Brain microvascular endothelial cell (primary cell): ENCODE results near the gene CAPN2.
"Not testable (repeated sequence)": the region's sequence is repeated elsewhere in the genome, so short reads cannot be mapped to it uniquely, and the experiment has no call there.

Source experiments
- DNase-seq: peaks from one replicate; pipeline ENCODE4 v3.0.0-alpha.2; 2020
- H3K27ac ChIP-seq: fragments of 250-450 bp; sonication (Bioruptor Pico); 2 replicates; pipeline ENCODE4 v1.5.1; 2020; ENCODE audit warnings: mild to moderate bottlenecking, moderate library complexity
- H3K27me3 ChIP-seq: fragments of 250-450 bp; sonication (Bioruptor Pico); replicated peaks from 2 replicates; pipeline ENCODE4 v1.5.1; 2020; ENCODE audit warnings: mild to moderate bottlenecking
- H3K36me3 ChIP-seq: fragments of 250-450 bp; sonication (Bioruptor Pico); replicated peaks from 2 replicates; pipeline ENCODE4 v1.5.1; 2020; ENCODE audit warnings: mild to moderate bottlenecking
- H3K4me3 ChIP-seq: 2 replicates; pipeline ENCODE4 v1.5.1; 2011; ENCODE audit warnings: low read depth, mild to moderate bottlenecking, control low read depth, low read length, moderate library complexity
- in situ Hi-C: cut with HindIII; loops from 2 replicates; pipeline ENCODE4 v1.10.0; 2017; ENCODE audit warnings: low sequenced_read_pairs, low pct_ligation_motif_present
- TF ChIP-seq, protein P1 (sequence below): IDR thresholded peaks from 2 replicates; pipeline ENCODE4 v1.5.1; 2011; ENCODE audit warnings: low read depth, mild to moderate bottlenecking, moderate library complexity, low read length, control low read depth, inconsistent platforms; ENCODE audit errors: missing control alignments

The CAPN2 gene

DNA sequence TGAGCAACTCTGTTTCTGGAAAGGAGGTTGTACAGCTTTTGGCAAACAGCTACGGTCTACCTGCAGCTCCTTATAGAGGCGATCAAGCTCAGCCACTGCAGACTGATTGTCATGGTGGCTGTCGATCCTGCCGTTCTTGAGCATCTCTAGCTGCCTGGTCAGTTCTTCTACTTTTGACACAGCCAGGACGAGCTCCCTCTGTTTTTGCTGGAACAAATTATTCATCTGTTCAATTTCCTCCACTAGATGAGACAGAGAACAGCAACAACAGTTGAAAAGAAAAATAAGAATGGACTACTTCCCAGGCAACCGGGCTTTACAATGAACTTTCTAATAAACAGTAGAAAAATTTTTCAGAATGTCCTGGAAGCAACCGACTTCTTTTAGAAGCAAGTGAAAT, 90.9 kb downstream of the CAPN2 start:
- H3K36me3 ChIP-seq = peaks cover 47% of the 10 kb centered on the region
- TF ChIP-seq, protein P1, sequence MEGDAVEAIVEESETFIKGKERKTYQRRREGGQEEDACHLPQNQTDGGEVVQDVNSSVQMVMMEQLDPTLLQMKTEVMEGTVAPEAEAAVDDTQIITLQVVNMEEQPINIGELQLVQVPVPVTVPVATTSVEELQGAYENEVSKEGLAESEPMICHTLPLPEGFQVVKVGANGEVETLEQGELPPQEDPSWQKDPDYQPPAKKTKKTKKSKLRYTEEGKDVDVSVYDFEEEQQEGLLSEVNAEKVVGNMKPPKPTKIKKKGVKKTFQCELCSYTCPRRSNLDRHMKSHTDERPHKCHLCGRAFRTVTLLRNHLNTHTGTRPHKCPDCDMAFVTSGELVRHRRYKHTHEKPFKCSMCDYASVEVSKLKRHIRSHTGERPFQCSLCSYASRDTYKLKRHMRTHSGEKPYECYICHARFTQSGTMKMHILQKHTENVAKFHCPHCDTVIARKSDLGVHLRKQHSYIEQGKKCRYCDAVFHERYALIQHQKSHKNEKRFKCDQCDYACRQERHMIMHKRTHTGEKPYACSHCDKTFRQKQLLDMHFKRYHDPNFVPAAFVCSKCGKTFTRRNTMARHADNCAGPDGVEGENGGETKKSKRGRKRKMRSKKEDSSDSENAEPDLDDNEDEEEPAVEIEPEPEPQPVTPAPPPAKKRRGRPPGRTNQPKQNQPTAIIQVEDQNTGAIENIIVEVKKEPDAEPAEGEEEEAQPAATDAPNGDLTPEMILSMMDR = no peak
- no peak for DNase-seq

DNA sequence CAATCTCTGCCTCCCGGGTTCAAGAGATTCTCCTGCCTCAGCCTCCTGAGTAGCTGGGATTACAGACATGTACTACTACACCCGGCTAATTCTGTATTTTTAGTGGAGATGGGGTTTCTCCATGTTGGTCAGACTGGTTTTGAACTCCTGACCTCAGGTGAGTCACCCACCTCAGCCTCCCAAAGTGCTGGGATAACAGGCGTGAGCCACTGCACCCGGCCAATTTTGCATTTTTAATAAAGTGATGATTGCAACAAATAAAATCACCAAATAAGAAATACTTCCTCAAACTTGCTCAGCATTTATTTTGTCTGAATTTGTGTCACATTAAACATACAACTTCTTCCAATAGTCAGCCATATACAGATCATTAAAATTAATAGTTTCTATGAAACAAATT, 97.6 kb downstream of the CAPN2 start:
- peaks cover 23% of the 10 kb centered on the region for H3K36me3 ChIP-seq
- H3K27me3 ChIP-seq, H3K27ac ChIP-seq, in situ Hi-C loops, H3K4me3 ChIP-seq: not testable (repeated sequence)
- peak; percentile 49 for DNase-seq

More for the DNA sequence above, 90.9 kb downstream of the CAPN2 start:
- Histone ChIP-seq H3K27me3 (no peaks in the 10 kb centered on the region), H3K27ac (no peak overlapping the region), H3K4me3 (no peak overlapping the region)
- in situ Hi-C loops = no loop called here

DNA sequence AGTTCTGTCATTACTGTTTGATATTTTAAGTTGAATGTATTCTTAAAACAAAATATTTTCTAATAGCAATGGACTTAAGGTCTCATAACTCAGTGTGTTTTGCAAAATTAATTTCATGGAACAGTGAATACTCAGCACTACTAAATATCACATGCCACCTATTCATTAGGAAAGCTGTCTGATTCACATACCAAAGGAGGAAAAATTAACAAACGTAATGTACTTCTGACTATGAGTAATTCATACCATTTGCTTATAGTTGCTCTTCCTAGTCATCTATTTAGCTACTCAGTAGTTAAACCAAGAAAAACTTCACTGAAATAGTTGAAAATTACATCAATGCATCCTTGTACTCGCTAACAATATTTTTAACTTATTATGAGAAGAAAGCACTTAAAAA, 98.2 kb downstream of the CAPN2 start:
- no peak for DNase-seq
- in situ Hi-C loops = no loop called here
- peaks cover 19% of the 10 kb centered on the region for H3K36me3 ChIP-seq
- no peak overlapping the region for H3K27ac ChIP-seq
- TF ChIP-seq, protein P1 = no peak
- H3K27me3 ChIP-seq = no peaks in the 10 kb centered on the region
- no peak overlapping the region for H3K4me3 ChIP-seq

DNA sequence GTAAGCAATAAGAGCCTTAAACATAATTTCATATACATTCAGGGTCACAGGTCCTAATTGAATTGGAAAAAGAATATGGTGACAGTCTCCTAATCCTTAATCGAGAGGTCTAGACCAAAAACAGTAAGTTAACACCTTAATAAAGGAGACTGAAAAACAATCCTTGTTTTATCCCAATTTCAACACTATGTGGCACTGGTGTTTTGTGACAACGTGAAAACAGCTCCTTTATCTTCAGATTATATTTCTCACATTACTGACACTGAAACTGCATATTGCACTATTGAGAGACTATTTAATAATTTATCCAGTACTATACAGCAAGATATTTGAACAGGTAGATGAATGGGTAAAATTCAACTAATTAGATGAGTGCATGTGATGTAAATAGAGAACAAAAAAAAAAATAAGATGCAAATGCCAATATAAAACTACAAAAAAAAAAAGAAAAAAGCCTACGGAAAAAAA, 99.3 kb downstream of the CAPN2 start:
- H3K27me3 ChIP-seq = no peaks in the 10 kb centered on the region
- in situ Hi-C loops = no loop called here
- DNase-seq = peak; percentile 20

DNA sequence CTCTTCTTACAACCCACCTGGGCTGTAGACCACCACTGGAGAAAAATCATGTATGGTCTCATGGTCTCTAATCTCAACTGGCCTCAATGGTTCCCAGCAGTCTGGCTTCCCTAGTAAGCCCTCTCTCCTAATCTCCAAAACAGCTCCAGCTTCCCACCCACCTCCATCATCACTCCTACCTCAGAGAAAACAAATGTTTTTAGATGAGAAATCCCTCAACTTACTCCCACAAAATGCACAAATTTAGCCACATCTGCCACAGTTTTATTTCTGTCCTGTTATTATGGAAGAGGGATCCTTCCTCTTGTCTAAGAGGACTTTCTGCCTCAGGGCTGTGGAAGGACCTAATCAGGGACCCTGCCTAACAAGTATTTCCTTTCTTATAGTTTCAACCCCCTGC, 101.3 kb downstream of the CAPN2 start:
- peaks cover 15% of the 10 kb centered on the region for H3K36me3 ChIP-seq
- TF ChIP-seq, protein P1 = no peak
- H3K27me3 ChIP-seq = no peaks in the 10 kb centered on the region
- no peak for DNase-seq
- in situ Hi-C loops = no loop called here
- H3K27ac ChIP-seq = no peak overlapping the region
- no peak overlapping the region for H3K4me3 ChIP-seq

More for the DNA sequence above, 99.3 kb downstream of the CAPN2 start:
- Histone ChIP-seq H3K27ac (no peak overlapping the region), H3K36me3 (peaks cover 15% of the 10 kb centered on the region), H3K4me3 (no peak overlapping the region)
- TF ChIP-seq, protein P1 = peak; percentile 46

DNA sequence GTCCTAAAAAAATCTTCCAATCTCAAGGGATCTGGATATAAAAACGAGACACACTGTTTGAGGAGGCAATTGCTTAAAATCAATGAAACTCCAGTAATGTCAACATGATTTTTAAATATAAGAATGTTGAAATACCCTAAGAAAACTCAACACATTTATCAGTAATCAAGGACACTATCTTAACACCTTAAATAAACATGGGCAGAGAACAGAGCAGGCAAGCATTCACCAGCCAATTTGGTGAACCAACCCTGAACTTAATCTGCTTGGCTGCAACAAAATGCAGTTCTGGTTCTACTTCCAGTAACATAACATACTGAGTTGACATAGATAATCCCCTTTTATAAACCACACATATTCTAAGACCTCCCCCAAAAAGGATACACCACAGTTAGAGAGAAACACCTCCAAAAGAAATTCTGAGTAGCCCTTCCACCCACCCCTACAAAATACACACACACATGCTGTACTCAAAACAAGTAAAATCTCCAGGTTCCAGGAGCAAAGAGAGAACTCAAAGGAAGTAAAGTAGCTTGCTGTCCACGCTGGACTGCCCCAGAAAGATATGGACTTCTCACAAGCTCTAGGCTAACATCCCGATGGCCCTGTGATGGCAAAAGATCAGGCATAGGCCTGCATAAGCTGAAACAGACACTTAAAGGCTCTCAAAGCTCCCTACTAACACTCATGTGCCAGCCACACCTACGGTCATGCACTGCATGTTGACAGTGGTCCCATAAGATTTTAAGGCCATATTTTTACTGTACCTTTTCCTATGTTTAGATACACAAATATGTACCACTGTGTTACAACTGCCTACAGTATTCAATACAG, 102.9 kb downstream of the CAPN2 start:
- in situ Hi-C loops = no loop called here
- TF ChIP-seq, protein P1 = no peak
- no peak for DNase-seq
- Histone ChIP-seq H3K4me3 (no peak overlapping the region), H3K27me3 (no peaks in the 10 kb centered on the region), H3K27ac (peak overlapping the region; percentile 37), H3K36me3 (peaks cover 15% of the 10 kb centered on the region)
